ENCODE data around the gene TUBB1. TPM values are rescaled to one million over a fixed set of nuclear protein-coding genes. Genes with fewer than 3 reads are reported as not detected.

Gene TUBB1
- polyA plus RNA-seq, 1 experiment = not detected

DNA sequence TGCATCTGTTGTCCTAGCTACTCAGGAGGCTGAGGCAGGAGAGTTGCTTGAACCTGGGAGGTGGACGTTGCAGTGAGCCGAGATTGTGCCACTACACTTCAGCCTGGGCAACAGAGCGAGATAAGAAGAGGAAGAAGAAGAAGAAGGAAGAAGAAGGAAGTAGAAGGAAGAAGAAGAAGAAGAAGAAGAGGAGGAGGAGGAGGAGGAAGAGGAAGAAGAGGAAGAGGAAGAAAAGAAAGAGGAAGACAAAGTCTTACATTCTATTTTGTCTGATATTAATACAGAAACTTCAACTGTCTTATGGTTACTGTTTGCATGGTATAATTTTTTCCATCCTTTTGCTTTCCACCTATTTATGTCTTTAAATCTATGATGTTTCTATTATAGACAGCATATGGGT, 45.4 kb upstream of the TUBB1 start:
- H3K27ac ChIP-seq (ENCODE audit: low read depth, low read length) = no peak overlapping the region
- peaks cover 10% of the 10 kb centered on the region for H3K27me3 ChIP-seq (ENCODE audit: control insufficient read depth, insufficient read depth, low read length)
- ChIA-PET POLR2A (no interaction called here), CTCF (no interaction called here)
- peaks cover 5% of the 10 kb centered on the region; the same call in 1 of the 2 replicates for H3K9me3 ChIP-seq (ENCODE audit: control insufficient read depth, insufficient read depth, low read length)
- no peak overlapping the region for H3K4me3 ChIP-seq (ENCODE audit: low read depth, low read length)
- DNase-seq (ENCODE audit: low read depth, low spot score) = no peak
- TF ChIP-seq, protein P1, sequence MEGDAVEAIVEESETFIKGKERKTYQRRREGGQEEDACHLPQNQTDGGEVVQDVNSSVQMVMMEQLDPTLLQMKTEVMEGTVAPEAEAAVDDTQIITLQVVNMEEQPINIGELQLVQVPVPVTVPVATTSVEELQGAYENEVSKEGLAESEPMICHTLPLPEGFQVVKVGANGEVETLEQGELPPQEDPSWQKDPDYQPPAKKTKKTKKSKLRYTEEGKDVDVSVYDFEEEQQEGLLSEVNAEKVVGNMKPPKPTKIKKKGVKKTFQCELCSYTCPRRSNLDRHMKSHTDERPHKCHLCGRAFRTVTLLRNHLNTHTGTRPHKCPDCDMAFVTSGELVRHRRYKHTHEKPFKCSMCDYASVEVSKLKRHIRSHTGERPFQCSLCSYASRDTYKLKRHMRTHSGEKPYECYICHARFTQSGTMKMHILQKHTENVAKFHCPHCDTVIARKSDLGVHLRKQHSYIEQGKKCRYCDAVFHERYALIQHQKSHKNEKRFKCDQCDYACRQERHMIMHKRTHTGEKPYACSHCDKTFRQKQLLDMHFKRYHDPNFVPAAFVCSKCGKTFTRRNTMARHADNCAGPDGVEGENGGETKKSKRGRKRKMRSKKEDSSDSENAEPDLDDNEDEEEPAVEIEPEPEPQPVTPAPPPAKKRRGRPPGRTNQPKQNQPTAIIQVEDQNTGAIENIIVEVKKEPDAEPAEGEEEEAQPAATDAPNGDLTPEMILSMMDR (IDR thresholded peaks at IDR 0.05; ENCODE audit: low read depth, low read length) = no peak

DNA sequence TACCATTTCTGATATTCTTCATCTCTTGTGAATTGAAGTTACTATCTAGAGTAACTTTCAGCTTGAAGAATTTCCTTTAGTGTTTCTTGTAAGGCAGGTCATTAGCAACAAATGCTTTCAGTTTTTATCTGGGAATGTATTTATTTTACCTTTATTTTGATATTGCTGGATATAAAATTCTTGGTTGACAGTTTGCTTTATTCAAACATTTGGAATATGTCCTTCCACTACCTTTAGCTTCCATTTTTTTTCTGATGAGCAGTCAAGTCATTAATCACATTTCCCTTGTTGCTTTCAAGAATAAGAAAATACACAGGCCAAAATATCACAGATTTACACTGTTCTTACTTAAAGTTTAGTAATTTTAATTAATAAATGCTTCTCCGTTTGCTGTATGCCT, 43.9 kb upstream of the TUBB1 start:
- CTCF ChIA-PET = interaction anchor here (0.8 kb wide), 1 partner anchor 82 kb away, joined by 3 read pairs; no protein-coding TSS in a partner anchor
- TF ChIP-seq, protein P1 (IDR thresholded peaks at IDR 0.05; ENCODE audit: low read depth, low read length) = no peak

DNA sequence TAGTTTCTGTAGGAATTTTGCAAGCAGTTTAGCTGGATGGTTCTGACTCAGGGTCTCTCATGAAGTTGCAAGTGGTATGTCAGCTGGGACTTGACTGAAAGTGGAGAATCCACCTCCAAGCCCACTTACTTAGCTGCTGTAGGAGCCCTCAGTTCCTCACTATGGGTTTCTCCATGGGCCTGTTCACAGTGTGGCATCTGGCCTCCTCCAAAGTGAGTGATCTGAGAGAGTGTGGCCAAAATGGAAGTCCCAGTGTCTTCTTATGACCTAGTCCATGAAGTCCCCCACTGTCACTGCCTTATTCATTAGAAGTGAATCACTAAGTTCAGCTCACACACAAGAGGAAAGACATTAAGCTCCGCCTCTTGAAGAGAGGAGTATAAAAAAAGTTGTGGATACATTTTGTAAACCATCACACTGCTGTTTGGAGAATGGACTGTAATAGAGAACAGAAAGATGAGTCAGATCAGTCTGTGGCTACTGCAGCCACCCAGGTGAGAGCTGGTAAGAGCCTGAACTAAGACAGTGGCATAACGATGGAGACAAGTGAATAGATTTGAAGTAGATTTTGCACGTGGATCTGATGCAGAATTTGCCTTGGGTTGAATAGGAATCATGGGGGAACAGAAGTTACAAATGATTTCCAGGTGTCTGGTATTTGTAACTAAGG, 43.0 kb upstream of the TUBB1 start:
- Histone ChIP-seq H3K9me3 (ENCODE audit: control insufficient read depth, insufficient read depth, low read length) (peaks cover 5% of the 10 kb centered on the region; the same call in 1 of the 2 replicates), H3K27ac (ENCODE audit: low read depth, low read length) (no peak overlapping the region), H3K27me3 (ENCODE audit: control insufficient read depth, insufficient read depth, low read length) (peaks cover 6% of the 10 kb centered on the region), H3K4me3 (ENCODE audit: low read depth, low read length) (no peak overlapping the region)
- CTCF ChIA-PET = no interaction called here
- no peak for DNase-seq (ENCODE audit: low read depth, low spot score)
- TF ChIP-seq, protein P1 (IDR thresholded peaks at IDR 0.05; ENCODE audit: low read depth, low read length) = no peak
- POLR2A ChIA-PET = interaction anchor here (0.5 kb wide), 1 partner anchor 20 kb away, joined by 3 read pairs; no protein-coding TSS in a partner anchor

More for the DNA sequence above, 43.9 kb upstream of the TUBB1 start:
- H3K9me3 ChIP-seq (ENCODE audit: control insufficient read depth, insufficient read depth, low read length) = peaks cover 5% of the 10 kb centered on the region; the same call in 1 of the 2 replicates
- DNase-seq (ENCODE audit: low read depth, low spot score) = no peak
- POLR2A ChIA-PET = no interaction called here
- H3K4me3 ChIP-seq (ENCODE audit: low read depth, low read length) = no peak overlapping the region
- H3K27ac ChIP-seq (ENCODE audit: low read depth, low read length) = no peak overlapping the region
- peaks cover 10% of the 10 kb centered on the region for H3K27me3 ChIP-seq (ENCODE audit: control insufficient read depth, insufficient read depth, low read length)

DNA sequence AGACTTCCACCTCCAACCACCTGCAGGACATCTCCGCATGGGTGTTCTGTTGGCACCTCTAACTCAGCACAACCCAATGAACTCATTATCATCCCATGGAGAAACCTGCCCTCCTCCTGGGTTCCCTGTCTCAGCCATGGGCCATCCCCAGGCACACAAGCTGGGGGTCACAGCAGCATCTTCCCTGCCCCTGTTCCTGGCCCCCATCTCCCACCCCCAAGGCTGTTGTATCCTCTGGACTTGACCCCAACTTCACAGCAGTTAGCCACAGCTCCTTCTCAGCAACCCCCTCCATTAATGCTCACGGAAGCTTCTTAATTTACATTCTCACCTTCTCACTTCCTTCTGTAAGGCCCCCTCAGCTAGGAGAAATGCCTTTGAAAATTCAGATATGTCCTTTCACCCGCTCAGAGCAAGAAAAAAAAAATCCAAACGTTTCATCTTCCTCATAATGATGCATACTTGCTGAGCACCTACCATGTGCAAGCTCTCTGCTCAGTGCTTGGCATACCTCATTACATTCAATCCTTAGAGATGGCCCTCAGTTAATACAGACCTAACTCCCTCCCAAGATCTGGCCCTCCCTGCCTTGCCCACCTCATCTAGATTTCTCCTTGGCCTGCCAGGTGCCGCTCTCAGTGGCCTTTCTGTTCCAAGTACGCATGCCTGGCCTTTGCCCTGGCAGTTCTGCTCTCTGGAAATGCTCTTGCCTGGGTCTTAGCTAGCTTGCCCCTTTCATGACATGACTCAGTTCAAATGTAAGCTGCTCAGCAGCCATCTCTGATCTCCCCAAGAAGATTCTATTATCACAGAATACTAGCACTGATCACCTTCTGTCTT, 40.7 kb upstream of the TUBB1 start:
- Histone ChIP-seq H3K4me3 (ENCODE audit: low read depth, low read length) (no peak overlapping the region), H3K9me3 (ENCODE audit: control insufficient read depth, insufficient read depth, low read length) (peaks cover 5% of the 10 kb centered on the region; the same call in 1 of the 2 replicates), H3K27me3 (ENCODE audit: control insufficient read depth, insufficient read depth, low read length) (peaks cover 3% of the 10 kb centered on the region), H3K27ac (ENCODE audit: low read depth, low read length) (no peak overlapping the region)
- no peak for DNase-seq (ENCODE audit: low read depth, low spot score)
- ChIA-PET POLR2A (no interaction called here), CTCF (no interaction called here)
- TF ChIP-seq, protein P1 (IDR thresholded peaks at IDR 0.05; ENCODE audit: low read depth, low read length) = no peak
